ENCODE results near the gene PHYHIPL. TPM values are rescaled to one million over a fixed set of nuclear protein-coding genes. Genes with fewer than 3 reads are reported as not detected.

PHYHIPL gene
- polyA plus RNA-seq, 6 donors from 2014 or later, result not detected

- no peak overlapping the region for H3K27ac Mint-ChIP-seq
- no peak for ATAC-seq (ENCODE audit: low read depth in 2 of 2)
- H3K4me1 Mint-ChIP-seq, result no peaks in the 10 kb centered on the region
- DNase-seq, result no peak
- H3K27me3 Mint-ChIP-seq, result peaks cover 0 to 17% (median 10%) of the 10 kb centered on the region in 3 donors
- H3K4me3 Mint-ChIP-seq, result no peak overlapping the region
- H3K9me3 Mint-ChIP-seq, result peaks cover 0 to 6% (median 0%) of the 10 kb centered on the region in 7 donors
- no peaks in the 10 kb centered on the region for H3K36me3 Mint-ChIP-seq
Measured at GRCh38 chr10:59243611-59244195, 67.3 kb downstream of the PHYHIPL start.

DNA sequence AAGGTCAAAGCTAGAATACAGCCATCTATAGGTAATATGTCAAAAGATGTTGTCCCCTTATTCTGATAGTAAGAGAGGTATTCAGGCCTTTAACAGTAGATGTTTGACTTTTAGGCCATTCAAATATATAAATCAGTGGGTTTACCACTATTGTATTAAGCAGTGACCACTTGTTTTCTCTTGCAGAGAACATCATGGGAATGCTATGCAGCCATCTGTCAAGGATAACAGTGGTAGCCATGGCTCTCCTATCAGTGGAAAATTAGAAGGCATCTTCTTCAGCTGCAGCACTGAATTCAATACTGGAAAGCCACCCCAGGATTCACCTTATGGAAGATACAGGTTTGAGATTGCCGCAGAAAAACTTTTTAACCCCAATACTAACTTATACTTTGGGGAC, 68.4 kb downstream of the PHYHIPL start:
- Mint-ChIP-seq H3K27me3 (peaks cover 0 to 17% (median 13%) of the 10 kb centered on the region in 3 donors), H3K9me3 (peaks cover 0 to 2% (median 0%) of the 10 kb centered on the region in 7 donors), H3K27ac (no peak overlapping the region), H3K4me1 (no peaks in the 10 kb centered on the region), H3K4me3 (no peak overlapping the region), H3K36me3 (no peaks in the 10 kb centered on the region)
- ATAC-seq (ENCODE audit: low read depth in 2 of 2) (no peak), DNase-seq (no peak)

GRCh38 chr10:59245686-59246085, 69.2 kb downstream of the PHYHIPL start:
- DNase-seq (no peak), ATAC-seq (ENCODE audit: low read depth in 2 of 2) (no peak)
- Mint-ChIP-seq H3K36me3 (no peaks in the 10 kb centered on the region), H3K9me3 (peaks cover 0 to 2% (median 0%) of the 10 kb centered on the region in 7 donors), H3K27me3 (peaks cover 0 to 17% (median 13%) of the 10 kb centered on the region in 3 donors), H3K4me3 (no peak overlapping the region), H3K27ac (no peak overlapping the region), H3K4me1 (no peaks in the 10 kb centered on the region)

DNA sequence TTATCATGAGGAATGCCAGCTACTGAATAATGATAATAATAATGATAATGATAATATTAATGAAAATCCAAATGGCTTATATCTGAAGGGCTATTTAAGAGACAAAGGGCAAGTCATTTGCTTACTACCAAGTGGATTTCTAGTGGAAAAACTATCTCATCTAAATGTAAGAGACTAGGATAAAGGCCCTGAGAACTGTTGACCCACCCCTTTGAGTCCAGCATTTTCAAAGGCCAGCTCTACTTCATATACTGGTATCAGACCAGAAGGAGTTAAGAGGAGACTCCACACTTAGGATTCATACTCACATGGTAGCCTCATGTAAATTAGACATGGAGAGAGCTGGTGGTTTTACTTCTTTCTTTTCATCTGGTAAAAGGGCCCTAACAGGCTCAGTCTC, 76.0 kb downstream of the PHYHIPL start:
- DNase-seq (no peak), ATAC-seq (ENCODE audit: low read depth in 2 of 2) (no peak)
- H3K4me3 Mint-ChIP-seq, result no peak overlapping the region
- no peaks in the 10 kb centered on the region for H3K36me3 Mint-ChIP-seq
- no peaks in the 10 kb centered on the region for H3K9me3 Mint-ChIP-seq
- peaks cover 0 to 5% (median 3%) of the 10 kb centered on the region in 3 donors for H3K27me3 Mint-ChIP-seq
- H3K27ac Mint-ChIP-seq, result no peak overlapping the region
- H3K4me1 Mint-ChIP-seq, result no peaks in the 10 kb centered on the region

DNA sequence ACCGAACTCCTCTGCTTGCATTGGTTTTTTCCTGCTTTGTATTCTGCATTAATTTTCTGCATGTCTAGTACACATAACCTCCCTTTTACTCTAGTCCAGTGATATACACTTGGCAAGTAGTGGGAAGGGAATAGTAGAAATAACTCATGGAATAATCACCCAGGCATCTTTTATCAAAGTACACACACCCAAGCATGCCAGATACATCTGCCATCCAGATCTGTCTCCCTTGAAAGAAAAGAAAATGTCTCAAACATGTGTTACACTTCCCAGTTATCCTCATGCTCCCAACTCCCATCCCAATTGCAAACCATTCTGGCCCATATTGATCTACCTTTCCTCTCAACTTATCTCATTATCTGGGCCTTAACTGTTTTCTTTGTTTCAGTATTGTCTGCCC, 79.0 kb downstream of the PHYHIPL start:
- H3K9me3 Mint-ChIP-seq, result peaks cover 0 to 5% (median 0%) of the 10 kb centered on the region in 7 donors
- peaks cover 0 to 5% (median 0%) of the 10 kb centered on the region in 3 donors for H3K27me3 Mint-ChIP-seq
- no peaks in the 10 kb centered on the region for H3K36me3 Mint-ChIP-seq
- no peak for ATAC-seq (ENCODE audit: low read depth in 2 of 2)
- DNase-seq, result no peak
- H3K27ac Mint-ChIP-seq, result no peak overlapping the region
- H3K4me3 Mint-ChIP-seq, result no peak overlapping the region
- H3K4me1 Mint-ChIP-seq, result no peaks in the 10 kb centered on the region

DNA sequence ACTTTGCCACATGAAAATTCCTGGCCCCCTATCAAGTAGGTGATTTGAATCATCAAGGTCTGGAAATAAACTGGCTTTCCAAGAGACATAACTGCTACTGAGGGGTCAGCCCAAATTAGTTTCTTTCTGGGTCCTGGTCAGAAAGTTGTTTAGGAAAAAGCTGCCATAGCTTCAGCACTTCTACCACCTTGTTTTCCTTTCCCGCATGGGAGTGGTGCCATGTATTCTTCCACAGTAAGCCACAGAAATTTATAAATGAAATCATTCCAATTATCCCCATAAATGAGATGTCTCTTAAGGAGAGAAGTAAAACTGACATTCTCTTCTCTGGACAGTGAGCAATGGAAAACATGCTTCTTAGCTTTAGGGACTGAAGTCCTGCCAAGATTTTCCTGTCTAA, 80.8 kb downstream of the PHYHIPL start:
- no peak for DNase-seq
- Mint-ChIP-seq H3K27me3 (peaks cover 0 to 5% (median 0%) of the 10 kb centered on the region in 3 donors), H3K4me1 (no peaks in the 10 kb centered on the region), H3K4me3 (no peak overlapping the region), H3K36me3 (no peaks in the 10 kb centered on the region), H3K9me3 (peaks cover 0 to 5% (median 0%) of the 10 kb centered on the region in 7 donors), H3K27ac (no peak overlapping the region)
- no peak for ATAC-seq (ENCODE audit: low read depth in 2 of 2)

GRCh38 chr10:59258890-59259289, 82.4 kb downstream of the PHYHIPL start:
- no peaks in the 10 kb centered on the region for H3K36me3 Mint-ChIP-seq
- ATAC-seq (ENCODE audit: low read depth in 2 of 2) (no peak), DNase-seq (no peak)
- H3K4me3 Mint-ChIP-seq, result no peak overlapping the region
- no peak overlapping the region for H3K27ac Mint-ChIP-seq
- H3K4me1 Mint-ChIP-seq, result no peaks in the 10 kb centered on the region
- H3K27me3 Mint-ChIP-seq, result peaks cover 0 to 9% (median 0%) of the 10 kb centered on the region in 3 donors
- H3K9me3 Mint-ChIP-seq, result peaks cover 0 to 5% (median 0%) of the 10 kb centered on the region in 7 donors

DNA sequence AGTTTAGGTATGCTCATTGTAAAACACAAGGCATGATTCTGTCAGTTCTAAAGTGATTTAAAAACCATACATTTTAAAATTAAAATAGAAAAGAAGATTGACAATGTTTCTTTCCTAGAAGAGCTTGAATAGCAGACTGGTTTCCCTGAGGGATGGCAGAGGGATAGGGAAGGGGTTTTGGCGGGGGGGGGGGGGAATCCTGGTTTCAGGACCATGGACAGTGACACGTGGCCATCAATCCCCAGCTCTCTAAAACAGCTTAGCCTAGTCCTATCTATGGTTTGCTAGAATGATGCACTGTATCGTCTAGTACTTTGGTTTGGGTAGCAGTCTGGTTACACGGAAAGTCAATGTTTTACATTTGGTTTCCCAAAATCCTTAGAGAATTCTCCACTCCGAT, 88.7 kb downstream of the PHYHIPL start:
- DNase-seq, result no peak
- H3K27me3 Mint-ChIP-seq, result peaks cover 0 to 4% (median 0%) of the 10 kb centered on the region in 3 donors
- H3K4me3 Mint-ChIP-seq, result no peak overlapping the region
- H3K4me1 Mint-ChIP-seq, result no peaks in the 10 kb centered on the region
- peaks cover 0 to 3% (median 0%) of the 10 kb centered on the region in 7 donors for H3K9me3 Mint-ChIP-seq
- no peak overlapping the region for H3K27ac Mint-ChIP-seq
- no peak for ATAC-seq (ENCODE audit: low read depth in 2 of 2)
- no peaks in the 10 kb centered on the region for H3K36me3 Mint-ChIP-seq

DNA sequence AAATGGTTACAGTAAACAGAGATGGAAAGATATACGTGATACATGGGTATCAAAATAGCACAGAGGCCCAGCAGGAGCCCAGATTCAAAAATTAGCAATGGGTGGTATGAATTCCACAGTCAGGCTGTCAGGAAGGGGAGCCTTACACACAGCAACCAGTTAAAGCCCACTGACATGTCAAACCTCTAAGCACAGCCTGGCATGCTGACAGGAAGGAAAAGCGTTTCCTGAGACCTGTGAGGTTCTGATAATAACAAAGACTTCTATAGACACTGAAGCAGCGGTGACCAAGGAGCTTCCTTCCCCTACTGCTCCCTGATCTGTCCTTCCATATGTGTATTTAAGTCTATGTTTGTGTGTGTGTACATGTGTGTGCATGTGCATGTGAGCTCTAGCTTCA, 89.9 kb downstream of the PHYHIPL start:
- no peak overlapping the region for H3K27ac Mint-ChIP-seq
- no peaks in the 10 kb centered on the region for H3K36me3 Mint-ChIP-seq
- peaks cover 0 to 4% (median 0%) of the 10 kb centered on the region in 3 donors for H3K27me3 Mint-ChIP-seq
- H3K4me1 Mint-ChIP-seq, result no peaks in the 10 kb centered on the region
- H3K9me3 Mint-ChIP-seq, result peaks cover 0 to 5% (median 0%) of the 10 kb centered on the region in 7 donors
- ATAC-seq (ENCODE audit: low read depth in 2 of 2) (no peak), DNase-seq (no peak)
- H3K4me3 Mint-ChIP-seq, result no peak overlapping the region

DNA sequence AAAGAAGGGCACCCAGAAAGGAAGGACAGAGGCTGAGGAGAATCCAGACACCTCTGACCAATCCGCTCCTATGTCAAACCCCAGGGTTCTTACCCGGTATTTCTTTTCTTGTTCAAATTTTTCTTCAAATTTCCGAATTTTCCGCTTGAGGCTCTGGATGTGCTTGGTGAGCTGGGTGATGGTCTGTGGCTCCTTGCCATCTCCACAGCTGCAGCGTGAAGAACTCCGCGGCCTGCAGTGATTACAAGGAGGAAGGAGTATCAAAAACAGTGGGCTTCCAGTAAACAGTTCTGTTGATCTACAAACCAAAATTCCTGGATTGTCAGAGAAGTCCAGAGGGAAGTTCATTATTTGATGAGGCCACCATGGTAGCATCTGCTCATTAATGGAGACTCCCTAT, 92.0 kb downstream of the PHYHIPL start:
- Mint-ChIP-seq H3K4me3 (no peak overlapping the region), H3K27ac (no peak overlapping the region), H3K4me1 (no peaks in the 10 kb centered on the region), H3K27me3 (peaks cover 0 to 6% (median 0%) of the 10 kb centered on the region in 3 donors), H3K9me3 (peaks cover 0 to 2% (median 0%) of the 10 kb centered on the region in 7 donors), H3K36me3 (no peaks in the 10 kb centered on the region)
- ATAC-seq (ENCODE audit: low read depth in 2 of 2), result no peak
- no peak for DNase-seq

DNA sequence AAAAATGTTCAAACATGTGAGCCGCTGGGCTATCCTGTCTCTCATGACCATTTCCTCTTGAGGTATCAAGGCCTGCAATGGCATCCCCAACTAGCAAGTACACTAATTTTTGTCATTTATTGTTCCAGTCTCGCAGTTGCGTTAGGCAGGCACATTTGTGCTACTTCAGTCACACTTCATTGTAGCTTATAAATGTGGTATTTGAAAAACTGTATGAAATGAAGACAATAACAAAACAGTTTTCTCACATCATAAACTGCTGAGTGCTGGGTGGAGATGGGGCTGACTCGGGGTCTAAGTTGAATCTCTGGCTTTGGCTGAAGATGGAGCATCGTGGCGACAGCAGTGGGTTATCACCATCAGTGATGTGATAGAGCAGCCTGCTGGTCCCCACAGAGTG, 93.2 kb downstream of the PHYHIPL start:
- Mint-ChIP-seq H3K4me1 (no peaks in the 10 kb centered on the region), H3K27ac (no peak overlapping the region), H3K4me3 (no peak overlapping the region), H3K27me3 (peaks cover 0 to 6% (median 0%) of the 10 kb centered on the region in 3 donors), H3K9me3 (peaks cover 0 to 2% (median 0%) of the 10 kb centered on the region in 7 donors), H3K36me3 (no peaks in the 10 kb centered on the region)
- ATAC-seq (ENCODE audit: low read depth in 2 of 2), result no peak
- DNase-seq, result no peak

GRCh38 chr10:59270492-59270891, 94.0 kb downstream of the PHYHIPL start:
- DNase-seq, result no peak
- no peaks in the 10 kb centered on the region for H3K4me1 Mint-ChIP-seq
- no peak overlapping the region for H3K27ac Mint-ChIP-seq
- no peak overlapping the region for H3K4me3 Mint-ChIP-seq
- peaks cover 0 to 2% (median 0%) of the 10 kb centered on the region in 7 donors for H3K9me3 Mint-ChIP-seq
- peaks cover 0 to 6% (median 0%) of the 10 kb centered on the region in 3 donors for H3K27me3 Mint-ChIP-seq
- ATAC-seq (ENCODE audit: low read depth in 2 of 2), result no peak
- no peaks in the 10 kb centered on the region for H3K36me3 Mint-ChIP-seq

DNA sequence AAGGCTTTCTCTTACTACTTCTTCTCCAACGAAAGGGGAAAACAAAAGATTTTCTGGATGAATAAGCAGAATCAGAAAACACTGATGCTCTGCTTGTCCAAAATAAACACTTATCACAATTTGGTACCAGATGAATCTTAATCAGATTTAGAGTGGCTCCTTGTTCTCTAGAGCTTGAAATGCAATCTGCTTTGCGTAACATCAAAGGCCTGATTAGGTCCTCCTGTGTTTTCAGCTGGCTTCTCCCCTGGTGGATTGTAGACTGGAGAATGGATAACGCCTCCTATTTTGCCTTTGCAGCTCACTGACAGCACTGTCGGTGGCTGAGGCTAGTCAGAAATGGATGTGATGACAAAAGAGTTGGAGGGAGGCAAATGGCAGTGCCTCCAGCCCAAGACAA, 94.7 kb downstream of the PHYHIPL start:
- DNase-seq (no peak), ATAC-seq (ENCODE audit: low read depth in 2 of 2) (no peak)

DNA sequence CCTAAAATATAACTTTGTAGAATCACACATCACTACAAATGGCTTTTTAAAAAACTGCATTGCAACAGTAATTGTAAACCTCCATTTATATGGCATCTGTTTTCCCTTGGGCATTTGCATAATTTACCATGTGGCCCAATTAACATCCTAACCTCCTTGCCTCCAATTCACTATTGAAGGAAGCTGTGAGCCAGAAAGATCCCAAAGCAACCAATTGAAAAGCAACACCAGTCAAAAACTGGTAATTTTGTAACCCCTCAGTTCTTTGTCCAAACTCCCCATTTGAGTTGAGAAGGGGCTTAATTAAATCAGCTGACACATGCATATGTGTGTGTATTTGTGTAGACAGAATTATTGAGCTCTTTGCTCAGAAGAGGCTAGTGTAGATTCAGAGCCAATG, 95.6 kb downstream of the PHYHIPL start:
- peaks cover 0 to 6% (median 0%) of the 10 kb centered on the region in 3 donors for H3K27me3 Mint-ChIP-seq
- ATAC-seq (ENCODE audit: low read depth in 2 of 2) (no peak), DNase-seq (no peak)
- H3K27ac Mint-ChIP-seq, result no peak overlapping the region
- H3K9me3 Mint-ChIP-seq, result peaks cover 0 to 2% (median 0%) of the 10 kb centered on the region in 7 donors
- no peak overlapping the region for H3K4me3 Mint-ChIP-seq
- H3K36me3 Mint-ChIP-seq, result no peaks in the 10 kb centered on the region
- H3K4me1 Mint-ChIP-seq, result no peaks in the 10 kb centered on the region

More for the DNA sequence above, 94.7 kb downstream of the PHYHIPL start:
- Mint-ChIP-seq H3K27ac (no peak overlapping the region), H3K36me3 (no peaks in the 10 kb centered on the region), H3K27me3 (peaks cover 0 to 6% (median 0%) of the 10 kb centered on the region in 3 donors), H3K4me1 (no peaks in the 10 kb centered on the region), H3K9me3 (peaks cover 0 to 2% (median 0%) of the 10 kb centered on the region in 7 donors), H3K4me3 (no peak overlapping the region)
